ENCODE data around the gene SMIM10L2A.

- TF ChIP-seq CTCF (IDR thresholded peaks at IDR 0.05; ENCODE audit: low read length) (no peak), EZH2 (IDR thresholded peaks at IDR 0.05; ENCODE audit: borderline replicate concordance, low read length) (no peak)
Measured at GRCh38 chrX:135395064-135395463, 26.7 kb upstream of the SMIM10L2A start.

All from OCI-LY1 (cell line).